Activated T-helper 9 cell treated with anti-CD3 and anti-CD28 coated beads, Interleukin-2, amount 50 U/mL, for 16 hours (primary cell): ENCODE measurements around the gene HOXA3.

ENCODE experiments used
- DNase-seq: peaks from one replicate; pipeline ENCODE4 v3.0.0-alpha.2; 2020; ENCODE audit warnings: low read depth

HOXA3 gene

DNA sequence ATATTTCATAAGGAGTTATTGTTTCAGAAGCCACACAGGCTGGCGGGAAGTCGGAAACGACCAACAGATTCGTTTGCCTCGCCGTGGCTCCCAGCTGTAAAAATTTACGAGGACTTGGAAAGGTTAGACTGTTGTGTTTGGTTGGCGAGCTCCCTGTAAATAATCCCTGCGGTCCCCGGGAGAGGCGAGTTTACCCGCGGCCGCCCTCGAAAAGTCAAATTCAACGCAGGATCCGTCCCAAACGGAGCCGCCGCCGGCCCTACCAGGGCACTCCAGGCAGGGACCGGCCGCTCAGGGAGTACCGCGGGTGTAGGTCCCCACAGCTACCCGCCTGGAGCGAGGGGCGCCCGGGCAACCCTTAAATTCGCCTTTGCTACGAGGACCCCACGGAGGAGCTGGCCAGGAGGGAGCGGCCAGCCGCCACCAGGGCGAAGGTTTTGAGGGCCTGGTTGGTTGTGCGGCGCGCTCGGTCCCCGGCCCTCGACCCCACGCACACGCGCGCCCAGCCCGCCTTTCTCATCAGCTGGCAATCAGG lies 13.7 kb upstream of the HOXA3 start:
- DNase-seq, result no peak

DNA sequence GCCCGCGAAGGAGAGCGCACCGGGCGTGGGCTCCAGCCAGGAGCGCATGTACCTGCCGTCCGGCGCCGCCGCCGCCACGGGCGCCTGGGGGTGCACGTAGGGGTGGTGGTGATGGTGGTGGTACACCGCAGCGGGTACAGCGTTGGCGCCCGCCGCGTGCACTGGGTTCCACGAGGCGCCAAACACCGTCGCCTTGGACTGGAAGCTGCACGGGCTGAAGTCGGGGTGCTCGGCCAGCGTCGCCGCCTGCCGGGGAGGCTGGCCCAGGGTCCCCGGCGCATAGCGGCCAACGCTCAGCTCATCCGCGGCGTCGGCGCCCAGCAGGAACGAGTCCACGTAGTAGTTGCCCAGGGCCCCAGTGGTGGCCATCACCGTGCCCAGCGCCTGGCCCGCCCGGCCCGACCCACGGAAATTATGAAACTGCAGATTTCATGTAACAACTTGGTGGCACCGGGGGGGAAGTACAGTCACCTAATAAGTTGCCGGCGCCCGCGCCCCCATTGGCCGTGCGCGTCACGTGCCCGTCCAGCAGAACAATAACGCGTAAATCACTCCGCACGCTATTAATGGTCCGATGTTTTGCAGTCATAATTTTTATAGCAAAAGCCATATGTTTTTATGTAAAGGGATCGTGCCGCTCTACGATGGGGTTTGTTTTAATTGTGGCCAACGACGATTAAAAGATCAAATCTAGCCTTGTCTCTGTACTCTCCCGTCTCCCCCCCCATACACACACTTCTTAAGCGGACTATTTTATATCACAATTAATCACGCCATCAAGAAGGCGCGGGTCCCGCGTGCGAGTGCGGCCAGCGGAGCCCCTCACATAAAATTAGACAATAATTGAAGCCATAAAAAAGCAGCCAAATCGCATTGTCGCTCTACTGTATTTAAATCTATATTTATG lies 13.0 kb upstream of the HOXA3 start, which contains the start of gene HOXA9:
HOXA9 (minus strand) TSS at position 449 of the 907 bp plus-strand sequence; CDS start at position 369, 80 bp downstream.
- DNase-seq, result no peak

DNA sequence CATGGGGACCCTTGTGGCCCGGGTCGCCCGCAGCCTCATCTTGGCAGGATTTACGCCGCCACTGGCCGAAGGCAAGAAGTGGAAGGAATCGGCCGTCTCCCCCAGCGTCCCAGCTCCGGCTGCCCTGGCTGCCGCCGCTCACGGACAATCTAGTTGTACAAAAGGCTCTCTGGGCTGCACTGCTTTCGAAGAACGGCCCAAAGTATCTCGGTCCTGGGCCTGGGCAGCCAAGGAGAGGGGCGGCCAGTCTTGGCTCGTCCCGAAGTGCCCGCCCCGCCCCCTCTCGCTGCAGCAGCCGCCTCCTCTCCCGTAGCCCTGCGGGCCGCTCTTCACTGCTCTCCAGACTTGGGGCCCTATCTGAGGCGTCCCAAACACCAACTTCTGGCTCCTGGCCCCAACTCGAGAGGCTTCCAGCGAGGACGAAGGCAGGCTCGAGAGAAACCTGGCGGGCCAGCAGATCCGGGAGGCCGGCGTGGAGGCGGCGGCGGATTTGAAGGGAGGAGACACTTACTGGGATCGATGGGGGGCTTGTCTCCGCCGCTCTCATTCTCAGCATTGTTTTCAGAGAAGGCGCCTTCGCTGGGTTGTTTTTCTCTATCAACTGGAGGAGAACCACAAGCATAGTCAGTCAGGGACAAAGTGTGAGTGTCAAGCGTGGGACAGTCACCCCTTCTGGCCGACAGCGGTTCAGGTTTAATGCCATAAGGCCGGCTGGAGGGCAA lies 12.1 kb upstream of the HOXA3 start:
- no peak for DNase-seq

DNA sequence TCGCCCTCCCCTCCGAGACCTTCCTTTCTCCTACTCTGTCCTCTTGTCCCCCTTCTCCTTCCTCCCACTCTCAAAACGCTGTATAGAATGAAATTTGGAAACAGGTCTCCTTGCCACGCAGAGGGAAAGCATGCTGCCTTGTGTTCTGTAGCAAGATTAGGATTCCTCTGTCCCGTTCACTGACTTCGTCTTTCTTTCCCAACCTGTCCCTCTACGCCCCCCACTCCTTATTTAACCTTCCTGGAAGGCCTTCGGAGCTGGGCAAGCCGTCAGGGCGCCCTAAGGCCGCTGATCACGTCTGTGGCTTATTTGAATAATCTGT lies 11.6 kb upstream of the HOXA3 start:
- no peak for DNase-seq

DNA sequence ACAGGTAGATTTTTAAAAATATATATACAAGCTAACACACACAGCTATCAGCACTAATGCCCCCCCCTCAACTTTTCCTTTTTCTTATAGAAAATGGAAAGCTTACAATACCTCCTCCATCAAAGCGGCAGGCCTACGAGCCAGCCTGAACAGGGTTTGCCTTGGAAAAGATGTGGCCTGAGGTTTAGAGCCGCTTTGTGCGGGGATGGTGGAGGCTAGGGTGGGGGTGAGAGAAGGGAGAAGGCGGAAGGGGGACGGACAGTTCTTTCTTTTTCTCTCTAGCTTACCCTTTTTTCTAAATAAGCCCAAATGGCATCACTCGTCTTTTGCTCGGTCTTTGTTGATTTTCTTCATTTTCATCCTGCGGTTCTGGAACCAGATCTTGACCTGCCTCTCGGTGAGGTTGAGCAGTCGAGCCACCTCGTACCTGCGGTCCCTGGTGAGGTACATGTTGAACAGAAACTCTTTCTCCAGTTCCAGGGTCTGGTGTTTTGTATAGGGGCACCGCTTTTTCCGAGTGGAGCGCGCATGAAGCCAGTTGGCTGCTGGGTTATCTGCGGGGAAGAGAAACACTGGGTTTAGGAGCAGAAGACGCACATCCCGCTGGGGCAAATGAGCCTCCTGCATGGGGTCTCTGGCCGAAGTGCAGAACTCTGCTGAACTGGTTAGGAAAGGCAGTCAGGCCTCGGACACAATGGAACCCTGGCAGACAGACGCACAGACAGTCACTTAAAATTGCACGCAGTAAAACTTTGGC lies 11.1 kb upstream of the HOXA3 start:
- DNase-seq, result no peak

DNA sequence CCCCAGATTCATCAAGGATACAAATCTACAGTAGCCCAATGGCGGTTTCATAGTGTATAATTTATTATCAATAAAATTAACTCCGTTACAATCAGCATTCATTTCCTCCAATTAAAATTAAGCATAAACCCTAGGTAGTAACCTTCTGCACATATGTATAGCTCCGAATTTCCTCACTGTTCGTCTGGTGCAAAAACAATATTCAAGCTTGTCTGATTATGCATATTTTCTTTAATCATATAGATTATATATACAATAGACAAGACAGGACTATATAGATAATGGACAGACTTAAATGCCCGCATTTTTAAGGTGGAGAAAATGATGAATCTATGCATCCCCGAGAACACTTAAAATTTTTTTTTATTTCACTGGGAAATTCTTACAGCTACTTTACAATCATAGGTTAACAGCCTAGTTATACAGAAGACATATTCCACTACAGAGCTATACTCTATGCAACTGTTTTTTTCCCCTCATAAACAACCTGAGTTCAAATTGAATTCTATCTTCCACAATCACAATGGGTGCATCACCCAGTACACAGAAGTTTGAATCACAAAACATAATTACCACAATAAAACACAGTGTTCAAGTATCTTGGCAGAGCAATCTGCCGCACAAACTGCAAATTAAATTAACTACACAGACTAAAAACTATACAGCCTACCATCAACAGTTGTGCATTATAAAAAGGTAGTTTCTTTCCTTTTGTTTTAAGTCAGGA lies 10.3 kb upstream of the HOXA3 start:
- DNase-seq, result no peak

DNA sequence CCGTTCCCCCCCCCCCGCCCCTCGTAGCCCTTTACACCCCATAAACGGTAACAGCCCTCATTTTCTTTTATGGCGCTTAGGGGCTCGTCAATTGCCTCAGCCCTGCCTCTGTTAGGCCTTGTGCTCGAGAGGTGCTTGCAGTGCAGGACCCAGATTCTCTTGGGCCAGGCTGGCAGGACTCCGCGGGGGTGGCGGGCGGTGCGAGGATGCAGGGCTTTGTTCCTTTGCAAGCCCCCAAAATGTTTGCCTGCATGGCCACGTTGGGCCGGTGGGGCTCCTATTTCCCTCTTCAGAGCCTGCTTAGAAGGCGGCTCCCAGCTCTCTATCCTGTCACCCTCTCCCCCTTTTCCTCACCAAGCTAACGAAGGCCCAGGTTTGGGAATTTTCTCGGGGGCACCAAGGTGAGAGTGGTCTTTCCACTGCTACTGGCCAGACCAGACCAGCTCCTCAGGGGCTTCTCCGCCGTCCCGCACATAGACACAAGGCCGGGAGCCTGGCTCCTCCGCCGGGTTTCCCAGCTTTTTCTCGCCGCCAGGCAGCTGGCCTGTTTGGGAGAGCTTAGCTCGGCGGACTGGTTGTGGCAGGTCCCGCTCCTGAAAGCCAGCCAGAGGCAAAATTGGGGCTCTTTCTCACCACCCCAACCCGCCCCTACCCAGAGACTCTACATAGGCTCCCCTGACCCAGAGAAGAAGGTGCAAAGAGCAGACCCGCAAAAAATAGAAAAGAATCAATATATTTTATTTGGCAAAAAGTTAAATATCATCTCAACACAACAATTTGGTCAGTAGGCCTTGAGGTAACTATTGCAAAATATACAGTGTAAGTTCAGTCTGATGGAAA lies 9.6 kb upstream of the HOXA3 start:
- DNase-seq, result no peak

DNA sequence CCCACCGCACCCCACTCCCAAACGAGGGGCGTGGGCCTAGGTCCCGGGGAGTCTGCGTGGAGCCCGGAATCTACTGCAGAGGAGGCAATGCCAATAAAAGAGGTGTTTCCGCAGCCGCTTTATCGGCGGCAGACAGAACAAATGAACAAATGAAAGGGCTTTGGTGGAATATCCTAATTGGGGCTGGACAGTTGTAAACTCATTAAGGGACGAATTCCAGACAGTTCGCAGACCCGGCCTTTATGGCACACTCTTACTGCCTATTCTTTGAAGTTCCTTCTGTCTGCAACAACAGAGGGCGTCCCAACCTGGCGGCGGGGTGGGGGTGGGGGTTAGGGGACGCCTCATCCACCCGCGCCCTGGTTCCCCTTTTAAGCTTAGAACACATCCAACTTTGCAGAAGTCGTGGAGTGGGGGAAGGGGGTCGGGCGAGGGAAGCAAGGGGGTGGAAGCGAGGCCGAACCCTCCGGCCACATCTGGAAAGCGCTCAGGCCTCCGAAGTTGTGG lies 8.9 kb upstream of the HOXA3 start:
- DNase-seq, result no peak

DNA sequence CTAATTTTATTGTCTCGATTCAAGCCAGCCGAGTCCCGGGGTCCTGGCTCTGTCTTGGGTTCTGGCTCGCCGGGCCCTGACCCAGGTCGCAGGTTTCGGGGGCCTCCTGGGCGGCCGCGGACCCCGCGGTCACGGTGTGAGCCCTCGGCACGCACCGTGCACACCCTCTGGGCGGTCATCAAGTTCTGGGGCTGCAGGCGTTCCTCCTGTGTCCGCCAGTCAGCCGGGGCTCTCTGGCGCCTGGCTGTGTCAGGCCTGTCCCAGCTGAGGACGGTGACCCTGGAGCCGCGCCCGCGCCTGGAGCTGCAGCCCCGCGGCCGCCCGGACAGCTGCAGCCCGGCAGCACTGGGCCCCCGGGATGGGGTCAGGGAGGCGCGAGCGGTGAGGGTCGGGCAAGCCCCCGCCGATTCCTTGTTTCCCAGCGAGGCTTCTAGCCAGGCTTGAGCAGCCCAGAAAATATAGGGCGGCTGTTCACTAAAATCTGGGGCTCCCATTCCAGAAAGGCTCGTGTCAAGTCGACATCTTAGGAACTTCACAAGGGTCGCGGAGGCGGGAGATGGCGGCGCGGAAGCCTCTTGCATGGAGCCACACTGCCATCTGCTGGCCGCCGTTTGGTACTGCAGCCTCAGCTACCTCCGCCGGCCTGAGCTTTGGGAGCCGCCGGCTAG lies 8.3 kb upstream of the HOXA3 start:
- peak; percentile 76 for DNase-seq

DNA sequence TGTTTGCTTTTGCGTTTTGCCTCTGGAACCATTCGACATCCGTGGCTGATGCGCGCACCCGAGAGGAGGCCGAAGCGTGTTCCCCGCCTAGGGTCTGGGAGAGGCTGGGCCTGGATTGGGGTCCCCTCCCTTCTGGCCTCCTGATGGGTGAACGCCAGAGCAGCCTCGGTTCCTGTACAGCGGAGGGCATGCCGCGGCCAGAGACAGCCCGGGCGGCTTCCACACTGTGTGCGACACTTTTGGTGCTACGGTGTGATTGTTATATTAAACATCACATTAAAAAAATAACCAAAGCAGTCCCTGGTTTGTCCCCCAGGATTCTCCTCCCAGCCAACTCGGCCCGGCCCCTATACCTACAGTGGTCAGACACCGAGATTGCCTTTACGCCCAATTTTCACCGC lies 7.8 kb upstream of the HOXA3 start:
- no peak for DNase-seq

DNA sequence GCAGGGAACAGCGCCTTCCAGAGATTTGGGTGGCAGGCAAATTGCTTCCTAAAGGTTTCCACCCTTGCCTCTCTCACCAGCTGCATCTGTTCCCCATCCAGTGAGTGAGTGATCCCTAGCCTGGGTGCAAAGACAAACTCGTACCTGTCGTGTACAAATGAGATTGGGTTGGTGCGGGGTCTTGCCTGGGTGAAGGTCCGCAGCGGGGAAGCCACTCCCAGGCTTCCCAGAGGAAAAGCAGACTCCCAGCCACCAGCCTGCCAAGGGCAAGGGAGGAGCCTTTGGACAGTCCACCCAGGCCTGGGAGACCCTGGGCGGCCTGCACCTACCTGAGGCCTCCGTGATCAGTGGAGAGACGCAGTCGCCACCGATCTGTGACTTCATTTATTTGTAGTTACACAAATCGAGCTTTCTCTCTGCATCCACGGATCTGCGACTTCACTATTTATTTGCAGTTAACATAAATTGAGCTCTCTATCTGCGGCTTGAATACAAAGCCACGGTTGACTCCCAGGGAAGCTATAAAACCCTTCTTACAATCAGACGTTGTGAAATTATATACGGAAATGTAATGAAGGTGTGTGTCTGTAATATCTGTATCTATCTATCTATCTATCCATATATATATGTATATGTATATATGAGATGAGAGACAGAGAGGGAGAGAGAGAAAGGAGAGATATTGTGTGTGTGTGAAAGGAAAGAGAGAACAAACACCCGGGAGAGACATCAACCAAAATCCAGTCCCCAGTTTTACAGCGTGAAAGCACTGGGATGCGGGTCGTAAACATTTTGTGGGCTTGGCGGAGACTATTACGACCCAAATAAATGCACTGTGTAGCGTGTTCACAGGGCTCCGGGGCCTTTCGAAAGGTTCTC lies 7.1 kb upstream of the HOXA3 start:
- DNase-seq, result no peak

DNA sequence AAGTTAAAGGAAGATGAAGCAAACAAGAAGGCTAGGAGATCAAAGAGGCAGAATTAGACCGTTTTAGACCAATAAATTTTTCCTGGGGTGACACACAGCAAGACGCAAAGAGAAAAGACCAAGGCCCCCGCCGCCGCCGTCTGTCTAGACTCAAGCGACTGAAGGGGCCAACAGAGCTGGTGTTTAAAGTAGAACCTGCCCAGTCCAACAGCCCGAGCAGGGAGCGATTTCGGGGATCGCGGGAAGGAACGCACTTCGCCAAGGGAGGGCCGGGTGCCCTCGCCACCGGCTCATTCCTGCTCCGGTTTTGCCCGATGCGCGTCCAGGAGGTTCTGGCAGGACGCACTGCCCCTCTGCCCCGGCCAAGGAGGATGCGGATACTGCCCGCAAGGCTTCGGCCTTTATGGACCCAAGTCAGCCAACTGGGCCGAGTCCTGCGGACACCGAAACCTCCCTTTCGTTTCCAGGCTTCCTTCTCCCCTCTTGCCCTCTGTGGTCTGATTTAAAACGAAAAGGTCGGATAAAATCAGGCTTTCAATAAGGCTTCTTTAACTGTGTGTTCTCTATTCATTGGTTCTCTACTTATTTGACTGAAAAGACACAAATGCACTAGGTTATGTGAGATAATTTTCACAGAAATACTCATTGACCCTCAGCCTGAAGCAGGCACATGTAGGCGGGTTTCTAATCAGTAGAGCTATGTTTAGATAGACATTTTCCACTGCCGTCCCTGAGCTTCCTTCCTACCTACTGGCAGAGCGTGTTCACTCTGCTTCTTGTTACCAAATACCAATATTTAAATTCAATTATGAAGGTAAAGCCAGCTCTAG lies 6.3 kb upstream of the HOXA3 start:
- no peak for DNase-seq

DNA sequence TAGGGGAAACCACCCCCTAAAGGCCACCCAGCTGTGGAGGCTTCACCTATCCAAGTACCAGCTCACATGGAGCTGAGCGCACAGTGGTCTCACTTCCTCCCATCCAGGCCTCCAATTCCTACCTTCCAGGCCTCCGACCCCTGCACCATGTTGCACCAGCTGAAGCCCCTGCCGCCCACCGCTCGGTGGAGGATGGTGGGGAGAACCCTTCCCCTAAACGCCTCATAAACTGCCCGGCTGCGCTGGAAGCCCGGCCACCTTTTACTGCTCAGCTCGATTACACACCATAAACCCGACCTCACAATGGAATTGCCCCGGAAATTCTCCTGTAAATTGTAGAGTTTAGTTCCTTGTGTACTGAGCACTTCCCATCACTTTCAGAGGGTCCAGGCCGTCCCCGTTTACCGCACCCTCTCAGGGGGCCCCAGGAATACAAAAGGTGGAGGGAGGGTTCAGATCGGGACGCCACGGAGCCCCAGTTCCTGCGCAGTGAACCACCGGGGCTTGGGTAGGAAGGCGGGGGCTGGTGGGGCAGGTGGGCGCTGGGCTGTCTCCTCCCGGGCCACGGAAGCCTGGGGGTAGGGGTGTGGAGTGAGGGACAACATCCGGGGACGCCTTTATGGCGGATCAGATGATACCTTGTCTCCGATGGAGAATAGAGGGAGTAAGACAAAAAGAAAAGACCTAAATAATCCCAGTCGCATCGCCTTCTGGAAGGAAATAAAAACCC lies 5.5 kb upstream of the HOXA3 start:
- no peak for DNase-seq

DNA sequence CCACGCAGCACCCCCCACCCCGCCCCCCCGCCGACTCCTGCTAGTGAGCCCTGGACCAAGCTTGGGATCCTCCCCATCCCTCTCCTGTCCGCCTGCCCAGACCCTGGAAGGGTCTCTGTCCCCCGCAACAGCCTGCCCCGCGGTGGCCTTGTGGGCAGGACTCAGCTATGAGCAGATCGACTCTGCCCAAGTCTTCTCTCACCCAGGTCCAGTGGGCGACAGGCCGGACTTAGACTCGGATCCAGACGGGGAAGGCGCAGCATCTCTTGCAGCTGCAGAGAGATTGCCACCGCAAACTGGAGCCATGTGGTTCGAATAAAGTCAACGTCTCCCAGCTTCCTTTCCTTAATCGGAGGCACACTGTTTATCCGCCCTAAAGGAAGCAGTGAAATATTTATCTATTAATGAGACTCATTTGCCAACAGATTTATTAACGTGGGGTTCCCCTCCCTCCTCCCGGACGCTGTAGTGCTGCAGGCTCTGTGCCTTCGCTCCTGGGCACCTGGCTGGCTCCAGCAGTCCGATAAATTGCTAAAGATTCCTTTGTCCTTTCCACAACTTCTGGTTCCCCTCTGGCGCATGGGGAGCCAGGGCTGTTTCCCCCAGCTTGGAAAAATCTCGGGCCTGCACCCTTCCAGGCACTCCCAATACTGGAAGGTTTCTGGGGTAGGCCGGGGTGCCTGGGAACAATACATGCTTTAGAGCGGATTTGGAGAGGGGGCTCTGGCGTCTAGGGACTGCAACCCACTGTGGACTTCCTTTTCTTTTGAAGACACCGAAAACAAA lies 4.7 kb upstream of the HOXA3 start:
- DNase-seq, result no peak

DNA sequence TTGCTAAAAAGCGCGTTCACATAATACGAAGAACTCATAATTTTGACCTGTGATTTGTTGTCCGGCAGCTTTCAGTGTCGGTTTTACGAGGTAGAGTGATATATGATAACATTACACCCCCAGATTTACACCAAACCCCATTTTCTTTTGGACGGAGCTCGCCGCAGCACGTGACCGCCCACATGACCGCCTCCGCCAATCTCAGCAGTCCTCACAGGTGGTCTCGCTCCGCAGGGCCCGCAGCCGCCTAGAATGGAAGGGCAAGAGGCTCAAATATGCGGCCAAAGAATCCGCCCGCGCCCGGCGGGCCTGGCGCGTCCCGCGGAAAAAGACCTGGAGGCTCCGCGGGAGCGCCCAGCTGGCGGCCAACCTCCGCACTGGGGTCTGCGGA lies 4.1 kb upstream of the HOXA3 start, which contains the start of gene HOXA7:
HOXA7 (minus strand) TSS at position 168 of the 391 bp plus-strand sequence; CDS start at position 38, 130 bp downstream.
- no peak for DNase-seq

DNA sequence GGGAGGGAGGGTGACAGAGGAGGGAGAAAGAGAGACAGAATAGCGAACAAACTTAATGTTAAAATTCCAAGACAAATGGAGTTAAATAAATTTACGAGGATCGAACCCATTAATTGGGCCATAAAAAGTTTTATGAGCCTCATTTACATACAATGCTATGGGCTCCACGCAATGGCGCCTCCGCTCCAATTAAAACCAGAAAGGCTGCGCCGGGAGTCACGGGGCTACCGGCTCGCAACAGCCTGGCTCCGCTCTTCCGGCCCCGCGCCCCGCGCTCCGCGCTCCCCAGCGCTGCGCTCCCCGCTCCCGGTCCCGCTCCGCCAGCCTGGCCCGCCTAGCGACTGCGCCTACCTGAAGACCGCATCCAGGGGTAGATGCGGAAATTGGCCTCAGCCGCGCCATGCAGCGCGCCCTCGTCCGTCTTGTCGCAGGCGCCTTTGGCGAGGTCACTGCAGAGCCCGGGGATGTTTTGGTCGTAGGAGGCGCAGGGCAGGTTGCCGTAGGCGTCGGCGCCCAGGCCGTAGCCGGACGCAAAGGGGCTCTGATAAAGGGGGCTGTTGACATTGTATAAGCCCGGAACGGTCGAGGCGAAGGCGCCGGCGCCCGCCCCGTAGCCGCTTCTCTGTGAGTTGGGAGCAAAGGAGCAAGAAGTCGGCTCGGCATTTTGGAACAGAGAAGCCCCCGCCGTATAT lies 3.6 kb upstream of the HOXA3 start:
- DNase-seq, result no peak
